Common myeloid progenitor, CD34-positive (primary cell): ENCODE results near the gene MMP25.

Source experiments
- CTCF ChIA-PET: fragments of 350-600 bp; sonication (Branson Sonifier 250); formaldehyde crosslinking; loops from one replicate; lab custom pipeline; 2021; ENCODE audit warnings: antibody characterized with exemption; lab: Charles Lee
- POLR2A ChIA-PET: fragments of 350-600 bp; sonication (Branson Sonifier 250); formaldehyde crosslinking; loops from one replicate; lab custom pipeline; 2021; ENCODE audit warnings: antibody characterized with exemption; lab: Charles Lee
- DNase-seq, 3 donors: peaks; one replicate each; pipeline versions ENCODE4 v3.0.0 to v3.0.0-alpha.2; 2013
- H3K27ac ChIP-seq, 2 experiments: 1 replicate in 1 of 2; 2 replicates in 1 of 2; pipeline ENCODE4 v1.7.0; 2013; ENCODE audit warnings: inconsistent platforms in 2 of 2, low read length in 2 of 2, mild to moderate bottlenecking in 2 of 2, low read depth in 1 of 2, moderate library complexity in 1 of 2; ENCODE audit not compliant: severe bottlenecking in 2 of 2, insufficient read depth in 1 of 2, poor library complexity in 1 of 2
- H3K27me3 ChIP-seq, 5 experiments: replicated peaks in 2 of 5; 1 replicate in 3 of 5; 2 replicates in 2 of 5; pipeline versions ENCODE4 v1.6.1 to v1.7.0; 2013; ENCODE audit warnings: low read length in 4 of 5, mild to moderate bottlenecking in 2 of 5, moderate library complexity in 2 of 5, inconsistent platforms in 1 of 5; ENCODE audit not compliant: insufficient read depth in 5 of 5, control insufficient read depth in 4 of 5
- H3K36me3 ChIP-seq, 4 experiments: 1 replicate in 2 of 4; 2 replicates in 2 of 4; pipeline versions ENCODE4 v1.6.1 to v1.7.0; 2013; ENCODE audit warnings: low read length in 3 of 4, control low read depth in 1 of 4, mild to moderate bottlenecking in 1 of 4; ENCODE audit not compliant: control insufficient read depth in 4 of 4, insufficient read depth in 4 of 4
- H3K4me1 ChIP-seq, 4 experiments: 1 replicate in 3 of 4; 2 replicates in 1 of 4; pipeline versions ENCODE4 v1.6.1 to v1.7.1; 2013; ENCODE audit warnings: low read length in 3 of 4, mild to moderate bottlenecking in 3 of 4, control low read depth in 1 of 4, inconsistent platforms in 1 of 4, moderate library complexity in 1 of 4; ENCODE audit not compliant: control insufficient read depth in 4 of 4, insufficient read depth in 4 of 4; ENCODE audit errors: control extremely low read depth in 1 of 4
- H3K4me3 ChIP-seq, 7 experiments: 1 replicate in 4 of 7; 2 replicates in 3 of 7; pipeline versions ENCODE4 v1.5.1 to v1.7.0; 2013; ENCODE audit warnings: mild to moderate bottlenecking in 7 of 7, low read length in 6 of 7, moderate library complexity in 6 of 7, inconsistent platforms in 2 of 7, low read depth in 2 of 7, control low read depth in 1 of 7; ENCODE audit not compliant: insufficient read depth in 4 of 7, control insufficient read depth in 1 of 7; ENCODE audit errors: extremely low read depth in 1 of 7
- H3K9me3 ChIP-seq, 5 experiments: 1 replicate in 4 of 5; 2 replicates in 1 of 5; pipeline versions ENCODE4 v1.6.1 to v1.7.1; 2013; ENCODE audit warnings: low read length in 4 of 5, mild to moderate bottlenecking in 2 of 5, inconsistent platforms in 1 of 5, low read depth in 1 of 5, moderate library complexity in 1 of 5; ENCODE audit not compliant: control insufficient read depth in 4 of 5, insufficient read depth in 2 of 5; ENCODE audit errors: control extremely low read depth in 1 of 5
- WGBS: methylation state at CpG from one replicate; pipeline ENCODE4 v1.1.5; 2013; ENCODE audit not compliant: insufficient coverage; 5-methylcytosine and 5-hydroxymethylcytosine counted together

Gene MMP25

GRCh38 chr16:3015865-3016521 lies 30.4 kb upstream of the MMP25 start:
- POLR2A ChIA-PET = no interaction called here

GRCh38 chr16:3017344-3017743 lies 29.0 kb upstream of the MMP25 start:
- Histone ChIP-seq H3K4me3 (no peak overlapping the region), H3K27me3 (peaks cover 0 to 2% (median 0%) of the 10 kb centered on the region in 5 experiments), H3K36me3 (no peaks in the 10 kb centered on the region), H3K9me3 (no peaks in the 10 kb centered on the region), H3K27ac (no peak overlapping the region), H3K4me1 (peaks cover 0 to 44% (median 41%) of the 10 kb centered on the region in 4 experiments)
- DNase-seq = no peak
- 99% methylated on average over 13 of the region's 20 CpGs for WGBS
- CTCF ChIA-PET = interaction anchor here (1.8 kb wide), 1 partner anchor 15 kb away, joined by 3 read pairs; no protein-coding TSS in a partner anchor
- POLR2A ChIA-PET = no interaction called here

More at GRCh38 chr16:3015865-3016521, 30.4 kb upstream of the MMP25 start:
- no peak overlapping the region for H3K27ac ChIP-seq
- 99% methylated on average over 9 of the region's 13 CpGs for WGBS
- H3K4me3 ChIP-seq = no peak overlapping the region
- H3K27me3 ChIP-seq = peaks cover 0 to 4% (median 0%) of the 10 kb centered on the region in 5 experiments
- H3K36me3 ChIP-seq = no peaks in the 10 kb centered on the region
- no peak for DNase-seq
- H3K9me3 ChIP-seq = no peaks in the 10 kb centered on the region
- peaks cover 0 to 35% (median 29%) of the 10 kb centered on the region in 4 experiments for H3K4me1 ChIP-seq
- CTCF ChIA-PET = interaction anchor here (1.8 kb wide), 1 partner anchor 16 kb away, joined by 3 read pairs; no protein-coding TSS in a partner anchor

- peaks cover 0 to 49% (median 45%) of the 10 kb centered on the region in 4 experiments for H3K4me1 ChIP-seq
- ChIA-PET CTCF (interaction anchor here (1.0 to 6.4 kb wide), 4 partner anchors 7 to 22 kb away, joined by 3 to 101 read pairs (median 61); no protein-coding TSS in a partner anchor), POLR2A (interaction anchor here (1.2 kb wide), 1 partner anchor 9 kb away, joined by 5 read pairs; no protein-coding TSS in a partner anchor)
- H3K27ac ChIP-seq = no peak within 1 kb of the TSS
- peaks cover 0 to 2% (median 0%) of the 10 kb centered on the region in 5 experiments for H3K27me3 ChIP-seq
- no peaks in the 10 kb centered on the region for H3K9me3 ChIP-seq
- WGBS = 10% methylated on average over 30 of the region's 52 CpGs
- H3K4me3 ChIP-seq = peak within 1 kb of the TSS in 2 of 7 experiments; percentile 26 to 60
- peak; percentile 50 to 79 (median 71) for DNase-seq
- H3K36me3 ChIP-seq = no peaks in the 10 kb centered on the region
These were observed 28.4 kb upstream of the MMP25 start, which contains the start of gene CLDN6 for GRCh38 chr16:3017794-3018506. Gene CLDN6 (minus strand): TSS chr16:3018183. CDS start chr16:3016021, 2,162 bp downstream.

GRCh38 chr16:3019594-3020246 lies 26.6 kb upstream of the MMP25 start:
- CTCF ChIA-PET = interaction anchor here (1.0 to 6.4 kb wide), 5 partner anchors 9 to 109 kb away, joined by 3 to 101 read pairs (median 22); no protein-coding TSS in a partner anchor
- POLR2A ChIA-PET = interaction anchor here (1.6 to 3.5 kb wide), 3 partner anchors 10 to 15 kb away, joined by 6 to 15 read pairs (median 11); no protein-coding TSS in a partner anchor
- Histone ChIP-seq H3K27me3 (peaks cover 0 to 2% (median 0%) of the 10 kb centered on the region in 5 experiments), H3K4me1 (peaks cover 0 to 60% (median 57%) of the 10 kb centered on the region in 4 experiments), H3K27ac (no peak overlapping the region), H3K4me3 (peak overlapping the region; percentile 22 to 80 (median 64)), H3K9me3 (no peaks in the 10 kb centered on the region), H3K36me3 (no peaks in the 10 kb centered on the region)
- DNase-seq = no peak
- 31% methylated on average over 35 of the region's 40 CpGs for WGBS

- peaks cover 0 to 60% (median 57%) of the 10 kb centered on the region in 4 experiments for H3K4me1 ChIP-seq
- WGBS = under 1% methylated on average over 25 of the region's 49 CpGs
- H3K27ac ChIP-seq = no peak within 1 kb of the TSS
- H3K36me3 ChIP-seq = no peaks in the 10 kb centered on the region
- peak; percentile 63 to 81 (median 72) for DNase-seq
- no peaks in the 10 kb centered on the region for H3K27me3 ChIP-seq
- no peaks in the 10 kb centered on the region for H3K9me3 ChIP-seq
- H3K4me3 ChIP-seq = peak within 1 kb of the TSS; percentile 31 to 80 (median 64)
- ChIA-PET POLR2A (interaction anchor here (1.0 to 3.5 kb wide), 5 partner anchors 10 to 16 kb away, joined by 3 to 15 read pairs (median 6); no protein-coding TSS in a partner anchor), CTCF (interaction anchor here (1.0 to 6.4 kb wide), 5 partner anchors 10 to 109 kb away, joined by 3 to 101 read pairs (median 22); no protein-coding TSS in a partner anchor)
These were observed 26.1 kb upstream of the MMP25 start, which contains the start of gene TNFRSF12A for GRCh38 chr16:3020247-3020603. Gene TNFRSF12A (plus strand): TSS chr16:3020368. CDS start chr16:3020398, 30 bp downstream.
